Vagina (tissue), 2 donors: ENCODE data around the gene ARFIP1.

Experiments
- CTCF ChIP-seq, 3 experiments: fragments of 450-650 bp in 2 of 3; fragments of 200-600 bp in 1 of 3; sonication (generic) in 1 of 3; IDR thresholded peaks; one replicate each; pipeline ENCODE4 v1.5.1; 2017 to 2019; ENCODE audit warnings: antibody characterized with exemption in 3 of 3, mild to moderate bottlenecking in 2 of 3, moderate library complexity in 2 of 3
- POLR2A ChIP-seq, 2 donors: fragments of 450-650 bp; IDR thresholded peaks; one replicate each; pipeline ENCODE4 v1.6.1; 2017; ENCODE audit warnings: antibody characterized with exemption in 2 of 2, mild to moderate bottlenecking in 2 of 2, moderate library complexity in 2 of 2
- POLR2AphosphoS5 ChIP-seq, 2 donors: sonication (generic); formaldehyde crosslinking; IDR thresholded peaks; one replicate each; pipeline ENCODE4 v1.9.0; 2017; ENCODE audit warnings: antibody characterized with exemption in 2 of 2, mild to moderate bottlenecking in 2 of 2, low read depth in 1 of 2; ENCODE audit not compliant: insufficient read depth in 1 of 2

- TF ChIP-seq CTCF (IDR thresholded peaks at IDR 0.05) (no peak), POLR2A (IDR thresholded peaks at IDR 0.05) (no peak), POLR2AphosphoS5 (IDR thresholded peaks at IDR 0.05; ENCODE audit: insufficient read depth in 1 of 2, low read depth in 1 of 2) (no peak)
Observed at GRCh38 chr4:152824561-152824960, 44.8 kb downstream of the ARFIP1 start.
